Stimulated activated CD4-positive, alpha-beta T cell treated with anti-CD3 and anti-CD28 coated beads, Interleukin-12 subunit alpha, Interleukin-12 subunit beta, amount 100 ng/mL, for 24 hours (primary cell): ENCODE measurements around the gene NKG7.
A peak's percentile ranks its signal among the peaks of the same experiment; 100 is the strongest.

Experiments
- DNase-seq, 2 experiments: peaks; one replicate each; pipeline ENCODE4 v3.0.0-alpha.2; 2020; ENCODE audit warnings: low read depth in 2 of 2

Gene NKG7

DNA sequence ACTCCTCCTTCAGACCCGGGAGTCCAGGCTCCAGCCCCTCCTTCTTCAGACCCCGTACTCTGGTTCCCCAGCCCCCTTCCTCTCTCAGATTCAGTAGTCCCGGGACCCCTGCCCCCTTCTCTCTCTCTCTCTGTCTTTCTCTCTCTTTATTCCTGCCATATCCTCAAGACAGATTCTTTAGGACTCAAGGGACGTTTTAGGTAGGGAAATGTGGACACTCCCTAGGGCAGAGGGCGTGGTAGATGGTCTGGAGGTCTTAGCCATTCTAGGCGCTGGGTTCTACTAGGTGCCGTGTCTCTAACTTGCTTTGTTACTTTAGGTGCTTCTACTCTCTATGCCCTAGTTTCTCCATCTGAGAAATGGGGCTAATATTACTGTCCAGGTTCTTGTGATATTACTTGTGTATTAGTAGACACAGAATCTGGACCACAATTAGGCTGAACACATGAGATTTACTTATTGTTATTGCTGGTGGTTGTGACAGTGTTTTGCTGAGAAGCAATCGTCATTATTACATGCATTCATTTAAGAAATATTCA is 18.7 kb upstream of the NKG7 start:
- DNase-seq = no peak

DNA sequence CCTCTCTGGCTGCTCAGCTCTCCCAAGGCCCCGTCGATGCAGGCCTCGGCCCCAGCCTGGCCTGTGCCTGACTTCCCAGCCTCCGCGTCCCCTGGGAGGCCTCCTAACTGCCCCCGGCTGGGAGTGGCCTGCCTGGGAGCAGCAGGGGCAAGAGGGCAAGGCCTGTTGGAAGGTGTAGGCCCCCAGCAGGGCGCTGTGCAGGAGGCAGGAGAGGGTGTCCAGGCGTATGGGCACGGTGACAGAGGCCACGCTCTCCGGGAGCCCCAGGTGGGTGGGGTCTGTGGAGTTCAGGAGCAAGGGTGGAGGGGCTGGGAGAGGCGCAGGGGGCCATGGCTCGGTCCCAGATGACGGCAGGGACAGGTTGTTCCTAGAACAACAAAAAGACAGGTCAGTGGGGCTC is 16.7 kb upstream of the NKG7 start:
- no peak for DNase-seq

DNA sequence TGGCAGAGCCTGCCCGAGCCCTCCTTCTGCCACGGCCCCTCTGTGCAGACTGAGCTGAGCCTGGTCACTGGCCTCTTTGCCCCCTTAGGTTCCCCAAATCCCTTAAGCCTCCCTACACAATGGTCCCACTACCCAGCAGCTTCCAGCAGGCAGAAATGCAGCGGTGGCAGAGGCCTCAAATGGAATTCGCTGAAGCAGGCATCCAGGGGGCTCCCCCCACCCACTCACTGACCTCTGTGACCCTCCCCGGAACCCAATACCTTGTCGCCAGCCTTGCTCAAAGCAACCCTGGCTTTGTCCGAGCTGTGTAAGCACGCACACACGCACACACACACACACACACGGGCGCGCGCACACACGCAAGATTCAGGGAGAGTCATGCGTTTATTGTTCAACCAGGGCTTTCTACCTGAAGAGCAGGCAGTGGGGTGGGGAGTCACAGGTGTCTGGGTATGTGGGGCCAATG is 15.5 kb upstream of the NKG7 start, which contains the start of gene LIM2:
TSS of gene LIM2 (minus strand) at position 51 of the 466 bp plus-strand sequence. CDS start 531 bp downstream, outside the sequence.
- DNase-seq = no peak

DNA sequence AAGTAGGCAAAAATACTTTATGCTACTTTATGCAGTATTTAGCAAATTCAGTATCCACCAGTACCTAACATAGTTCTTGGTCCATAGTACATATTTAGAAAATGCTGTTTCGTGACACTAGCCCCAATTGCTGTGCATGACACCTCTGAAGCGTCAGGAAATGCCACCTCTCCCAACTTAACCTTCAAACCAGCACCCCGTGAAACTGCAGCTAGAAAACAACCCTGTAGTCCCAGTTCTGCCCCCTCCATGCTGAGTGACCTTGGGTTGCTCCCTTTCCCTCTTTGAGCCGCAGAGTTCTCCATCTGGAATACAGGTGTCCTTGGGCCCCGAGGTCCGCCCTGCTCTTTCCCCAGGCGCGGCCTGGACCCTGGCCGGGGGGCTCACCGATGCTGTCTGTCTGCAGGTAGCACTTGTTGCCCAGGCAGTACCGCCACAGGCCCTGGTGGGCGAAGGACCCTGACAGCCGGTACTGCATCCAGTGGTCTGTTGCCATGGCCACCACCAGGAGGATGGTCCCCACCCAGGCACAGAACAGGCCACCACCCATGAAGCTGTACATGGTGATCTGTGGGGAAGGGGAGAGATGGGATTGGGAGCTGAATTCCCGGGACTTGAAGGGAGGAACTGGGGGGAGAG is 14.5 kb upstream of the NKG7 start:
- DNase-seq = no peak

DNA sequence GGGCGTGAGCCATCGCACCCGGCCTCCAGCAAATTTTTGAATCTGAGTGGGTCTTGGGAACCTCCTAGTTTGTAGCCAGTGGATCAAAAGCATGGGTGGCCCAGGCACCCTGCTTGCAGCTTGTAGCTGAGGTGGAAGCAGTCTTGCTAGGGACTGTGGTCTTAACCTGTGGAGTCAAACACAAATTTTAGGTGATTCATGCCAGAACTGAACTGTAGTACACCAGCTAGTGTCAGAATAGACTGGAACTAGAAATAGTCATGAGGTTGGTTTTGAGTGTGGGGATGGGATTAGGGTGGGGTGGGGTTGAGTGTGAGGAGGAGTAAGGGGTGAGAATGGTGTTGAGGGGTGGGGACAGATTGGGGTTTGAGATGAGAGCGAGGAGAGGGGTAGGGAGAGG is 9.6 kb upstream of the NKG7 start:
- no peak for DNase-seq

DNA sequence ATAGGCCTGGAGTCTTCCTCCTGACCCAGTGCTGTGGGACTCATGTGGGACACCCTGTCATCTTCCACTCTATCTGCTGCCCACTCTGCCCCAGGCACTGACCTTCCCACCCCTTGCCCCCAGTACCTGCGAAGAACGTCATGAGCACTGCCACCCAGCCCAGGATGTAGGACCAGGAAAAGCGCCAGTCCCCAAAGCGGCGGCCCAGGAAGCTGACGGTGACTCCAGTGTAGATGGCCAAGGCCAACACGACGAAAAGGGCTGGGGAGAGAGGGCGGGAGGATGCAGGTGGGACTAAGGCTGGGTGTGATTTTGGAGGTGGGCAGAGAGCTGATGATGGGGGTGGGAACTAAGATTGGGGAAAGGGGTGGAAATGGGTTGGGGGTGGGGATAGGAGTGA is 7.9 kb upstream of the NKG7 start:
- DNase-seq = no peak

DNA sequence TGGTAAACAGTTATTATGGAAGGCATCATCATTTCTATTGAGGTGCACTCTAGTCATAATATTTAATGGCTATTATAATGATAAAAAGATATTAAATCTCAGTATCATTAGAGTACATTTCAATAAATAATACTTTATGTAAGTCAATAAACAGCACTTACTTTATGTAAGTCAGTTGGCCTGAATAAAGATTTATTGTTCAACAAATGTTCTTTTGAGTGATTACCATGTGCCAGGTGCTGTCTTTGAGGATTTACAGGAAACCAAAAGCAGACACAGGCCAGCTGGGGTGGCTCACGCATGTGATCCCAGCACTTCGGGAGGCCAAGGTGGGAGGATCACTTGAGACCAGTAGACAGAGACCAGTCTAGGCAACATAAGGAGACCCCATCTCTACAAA is 5.0 kb upstream of the NKG7 start:
- DNase-seq = no peak

DNA sequence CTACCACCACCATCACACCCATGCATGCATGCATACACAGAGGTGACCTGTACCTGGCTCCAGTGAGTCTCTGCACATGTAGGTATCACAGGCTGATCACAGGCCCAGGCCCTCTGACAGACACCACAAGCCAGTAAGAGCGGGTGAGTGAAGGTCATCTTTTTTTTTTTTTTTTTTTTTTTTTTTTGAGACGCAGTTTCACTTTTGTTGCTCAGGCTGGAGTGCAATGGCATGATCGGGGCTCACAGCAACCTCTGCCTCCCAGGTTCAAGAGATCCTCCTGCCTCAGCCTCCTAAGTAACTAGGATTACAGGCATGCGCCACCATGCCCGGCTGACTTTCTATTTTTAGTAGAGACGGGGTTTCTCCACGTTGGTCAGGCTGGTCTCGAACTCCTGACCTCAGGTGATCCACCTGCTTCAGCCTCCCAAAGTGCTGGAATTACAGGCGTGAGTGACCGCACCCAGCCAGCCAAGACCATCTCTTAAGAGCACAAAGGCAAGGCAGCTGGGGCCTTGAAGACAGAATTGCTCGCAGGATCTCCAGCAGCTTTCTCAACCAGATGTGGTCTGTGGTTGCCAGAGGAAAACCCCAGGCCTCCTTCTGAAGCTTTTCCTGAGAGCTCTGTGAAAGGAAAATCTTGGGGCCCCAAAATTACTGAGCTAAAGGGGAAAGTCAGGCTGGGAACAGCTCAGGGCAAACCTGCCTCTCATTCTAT is 3.2 kb upstream of the NKG7 start:
- peak in 1 of 2 experiments; percentile 60 for DNase-seq

DNA sequence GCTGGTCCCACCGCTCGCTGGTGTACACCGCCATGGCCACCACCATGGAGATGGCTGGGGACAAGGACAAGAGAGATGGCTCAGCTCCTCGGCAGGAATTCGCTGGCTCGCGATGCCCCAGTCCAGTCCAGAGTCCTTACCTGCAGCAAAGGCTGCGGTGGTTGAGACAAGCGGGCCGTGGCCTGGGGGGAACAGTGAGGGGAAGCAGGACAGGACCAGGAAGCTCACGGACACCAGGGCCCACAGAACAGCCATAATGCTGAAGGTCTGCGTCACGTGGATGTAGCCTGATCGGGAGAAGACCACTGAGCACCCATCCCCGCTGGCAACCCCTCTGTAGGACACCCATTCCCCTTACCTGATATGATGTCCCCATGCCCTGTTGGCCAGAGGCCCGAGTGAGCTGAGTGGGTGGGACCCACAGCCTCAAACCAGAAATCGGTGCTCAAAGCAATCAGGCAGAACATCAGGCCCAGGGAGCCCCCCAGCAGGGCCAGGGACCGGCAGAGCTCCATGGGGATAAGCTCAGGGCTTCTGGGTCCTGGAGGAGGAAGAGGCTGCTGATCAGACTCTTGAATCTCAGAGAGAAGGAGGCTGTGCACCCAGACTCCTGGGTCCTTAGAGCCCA is 319 bp downstream of the NKG7 start:
- no peak for DNase-seq

DNA sequence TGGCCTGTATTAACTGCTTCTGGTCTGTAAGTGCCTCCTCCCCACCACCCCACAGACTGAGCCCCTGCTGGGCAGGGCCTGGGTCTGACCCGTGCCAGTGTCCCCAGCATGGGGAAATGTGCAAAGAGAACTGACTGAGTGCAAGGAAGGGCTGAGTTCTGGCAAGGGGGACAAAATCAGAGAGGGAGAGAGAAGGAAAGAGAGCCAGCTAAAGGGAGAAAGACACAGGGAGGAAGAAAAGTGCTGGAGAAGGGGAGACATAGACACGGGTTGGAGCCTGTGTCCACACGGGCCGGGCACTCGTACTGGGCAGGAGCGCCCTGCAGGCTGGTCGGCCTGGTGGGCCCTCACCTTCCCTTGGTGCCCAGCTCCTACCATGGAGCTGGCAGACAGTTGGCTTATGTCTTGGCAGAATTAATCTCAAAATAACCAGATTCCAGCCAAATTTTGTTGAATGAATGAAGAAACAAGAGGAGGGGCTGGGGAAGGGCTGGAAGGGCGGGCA is 1.2 kb downstream of the NKG7 start:
- DNase-seq = no peak

DNA sequence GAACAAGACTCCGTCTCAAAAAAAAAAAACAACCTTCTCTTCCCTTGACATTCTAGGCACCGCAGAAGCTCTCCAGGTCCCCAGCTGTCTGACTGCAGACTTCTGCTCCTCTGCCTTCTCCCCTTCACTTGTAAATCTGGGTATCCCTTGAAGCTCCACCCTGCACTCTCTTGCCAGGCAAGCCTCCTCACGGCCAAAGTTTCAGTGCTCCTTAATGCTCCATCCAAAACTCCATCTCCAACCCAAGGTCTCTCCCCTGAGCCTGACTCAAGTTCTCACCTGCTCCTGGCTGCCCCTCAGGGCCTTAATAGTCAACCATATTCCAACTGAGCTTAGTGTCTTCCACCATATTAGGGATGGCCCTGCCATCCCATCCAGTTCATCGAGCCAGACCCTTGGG is 2.2 kb downstream of the NKG7 start:
- no peak for DNase-seq

DNA sequence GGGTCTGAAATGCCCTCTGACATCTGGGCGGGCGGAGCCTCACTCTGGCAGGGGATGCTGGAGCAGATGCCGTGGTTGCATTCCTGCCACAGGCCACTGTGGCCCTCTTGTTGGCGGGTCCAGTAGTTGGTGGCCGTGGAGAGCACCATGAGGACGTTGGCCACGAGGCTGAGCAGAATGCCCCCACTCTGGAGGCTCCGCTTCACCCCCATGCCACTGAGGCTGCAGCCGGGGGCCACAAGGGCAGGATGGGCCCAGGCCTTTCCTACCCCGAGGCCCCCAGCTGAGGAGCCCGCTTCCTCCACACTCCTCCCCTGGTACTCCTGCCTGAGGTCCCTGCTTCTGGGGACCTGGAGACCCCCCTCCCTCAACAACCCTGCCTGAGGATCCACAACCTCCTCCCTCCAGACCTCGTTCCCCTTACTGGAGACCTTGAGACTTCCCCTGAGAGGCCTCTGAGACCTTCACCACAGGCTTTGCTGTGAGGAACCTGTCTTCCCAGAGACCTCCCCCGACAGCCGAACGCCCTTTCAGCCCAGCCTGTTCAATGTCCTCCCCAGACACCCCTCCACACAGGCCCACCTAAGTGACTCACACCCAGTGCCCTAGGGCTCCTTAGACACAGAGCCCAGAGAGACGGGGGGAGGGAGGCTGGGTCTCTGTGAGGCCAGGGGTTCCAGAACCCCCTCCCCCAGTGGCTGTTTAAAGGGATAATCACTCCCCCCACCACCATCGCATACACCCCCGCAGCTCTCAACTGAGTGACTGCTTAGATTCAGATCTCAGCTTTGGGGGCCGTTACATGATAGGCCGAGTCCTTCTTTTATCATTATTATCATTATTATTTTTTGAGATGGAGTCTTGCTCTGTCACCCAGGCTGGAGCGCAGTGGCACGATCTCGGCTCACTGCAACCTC is 3.8 kb downstream of the NKG7 start, which contains the start of gene CLDND2:
TSS of gene CLDND2 (minus strand) at position 638 of the 917 bp plus-strand sequence. CDS start at position 212, 426 bp downstream.
- DNase-seq = no peak

DNA sequence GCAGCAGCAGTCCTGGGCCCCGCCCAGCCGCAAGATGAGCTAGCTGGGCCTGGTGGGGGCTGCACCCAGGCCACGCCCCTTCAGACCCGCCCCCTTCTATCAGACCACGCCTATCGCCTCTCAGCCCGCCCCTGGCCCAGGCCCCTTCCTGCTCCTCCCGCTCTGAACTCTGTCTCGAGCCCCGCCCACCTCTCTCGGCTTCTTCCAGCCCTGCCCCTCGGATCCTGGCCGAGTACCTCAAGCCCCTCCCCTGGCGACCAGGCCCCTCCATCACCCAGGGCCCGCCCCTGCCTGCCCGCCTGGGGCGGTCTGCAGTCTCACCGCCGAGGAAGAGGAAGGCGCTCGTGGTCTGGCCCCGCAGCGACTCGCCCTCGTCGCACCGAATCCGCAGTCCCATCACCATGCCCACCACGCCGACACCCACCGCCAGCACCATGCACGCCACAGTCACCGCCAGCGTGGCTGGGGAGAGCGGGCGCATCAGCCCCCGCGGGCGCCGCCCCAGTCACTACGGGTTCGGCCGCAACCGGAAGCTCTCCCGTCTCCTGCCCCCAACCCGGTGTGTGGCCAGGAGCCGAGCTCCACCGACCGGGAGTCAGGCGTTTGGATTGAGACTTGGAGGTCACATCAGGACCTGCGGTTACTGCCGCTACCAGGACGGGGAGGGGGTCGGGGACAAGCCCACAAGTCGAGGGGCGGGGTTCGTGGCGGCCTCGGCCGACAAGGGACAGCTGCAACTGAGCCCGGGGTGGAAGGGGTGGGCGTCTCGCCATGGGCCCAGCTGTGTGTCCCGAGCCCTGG is 4.7 kb downstream of the NKG7 start:
- peak; percentile 97 to 99 for DNase-seq

DNA sequence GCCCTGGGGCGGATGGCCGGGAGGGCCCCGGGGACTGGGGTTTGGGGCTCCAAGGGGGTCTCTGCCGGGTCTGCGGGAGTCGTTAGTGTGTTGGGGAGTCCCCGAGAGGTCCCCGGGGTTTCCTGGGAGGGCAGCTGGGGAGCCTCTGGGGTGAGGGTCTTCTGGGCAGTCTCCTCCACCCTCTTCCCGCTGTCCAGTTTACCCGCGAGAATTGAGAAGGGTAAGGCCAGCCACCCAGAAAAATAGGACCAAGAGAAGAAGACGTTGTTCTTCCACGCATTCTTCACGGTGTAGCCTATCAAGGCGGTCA is 5.2 kb downstream of the NKG7 start:
- DNase-seq = no peak

DNA sequence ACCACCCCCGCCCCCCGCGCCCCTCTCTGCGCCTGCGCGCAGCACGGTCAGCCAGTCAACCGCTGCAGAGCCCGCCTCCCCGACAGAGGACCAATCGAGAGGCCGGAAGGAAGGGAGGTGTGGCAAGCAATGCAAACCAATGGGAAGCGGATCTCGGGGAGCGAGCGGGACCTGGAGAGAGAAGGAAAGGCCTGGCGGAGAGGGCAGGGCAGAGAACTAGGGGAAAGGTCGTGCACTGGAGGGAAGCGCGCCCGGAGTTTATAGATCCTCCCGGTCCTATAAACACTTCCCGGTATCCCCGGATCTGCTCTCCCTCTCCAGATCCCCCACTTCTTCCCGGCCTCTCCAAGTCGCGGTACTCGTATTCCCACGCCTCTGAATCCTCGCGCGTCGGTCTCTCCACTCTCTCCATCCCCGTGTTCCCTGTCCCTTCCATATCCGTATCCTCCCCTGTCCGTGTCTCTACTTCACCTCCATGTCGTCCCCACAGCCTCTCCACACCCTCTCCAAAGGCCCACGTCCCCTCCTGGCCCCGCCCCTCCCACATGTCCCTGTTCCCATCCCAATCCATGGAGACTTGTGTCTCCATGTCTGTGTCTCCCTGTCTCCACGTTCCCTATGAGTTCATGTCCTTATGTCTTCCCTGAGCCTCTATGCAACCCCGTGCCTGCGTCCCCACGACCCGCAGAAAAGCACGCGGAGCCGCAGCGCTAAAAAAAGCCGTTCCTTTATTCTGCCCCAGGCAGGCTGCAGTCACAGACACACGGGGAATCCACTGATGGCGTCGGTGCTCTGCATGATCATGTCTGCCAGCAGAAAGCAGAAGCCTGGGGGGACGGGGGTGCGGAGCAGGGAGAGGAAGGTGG is 5.8 kb downstream of the NKG7 start:
- peak; percentile 90 to 96 for DNase-seq

DNA sequence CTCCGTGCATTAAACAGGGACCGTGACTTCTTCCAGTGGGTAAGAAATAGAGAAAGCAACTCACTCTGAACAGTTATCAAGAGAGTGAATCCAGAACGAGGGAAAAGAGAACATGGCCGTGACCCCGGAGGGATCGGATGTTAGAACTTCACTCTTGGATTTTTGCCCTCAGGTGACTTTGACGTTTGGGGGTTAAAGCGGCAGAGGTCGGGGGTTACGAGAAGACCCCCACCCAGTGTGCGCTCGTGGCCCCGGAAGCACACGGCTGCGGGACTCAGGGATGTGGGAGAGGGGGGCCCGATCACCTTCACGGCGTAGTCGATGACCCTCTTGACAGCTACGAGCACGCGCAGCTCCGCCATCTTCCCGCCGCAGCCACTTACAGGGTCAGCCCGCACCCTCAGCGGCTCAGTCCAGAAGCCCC is 6.5 kb downstream of the NKG7 start, which contains the start of gene ETFB:
TSS of gene ETFB (minus strand) at position 424 of the 424 bp plus-strand sequence. CDS start at position 362, 62 bp downstream.
- DNase-seq = no peak

DNA sequence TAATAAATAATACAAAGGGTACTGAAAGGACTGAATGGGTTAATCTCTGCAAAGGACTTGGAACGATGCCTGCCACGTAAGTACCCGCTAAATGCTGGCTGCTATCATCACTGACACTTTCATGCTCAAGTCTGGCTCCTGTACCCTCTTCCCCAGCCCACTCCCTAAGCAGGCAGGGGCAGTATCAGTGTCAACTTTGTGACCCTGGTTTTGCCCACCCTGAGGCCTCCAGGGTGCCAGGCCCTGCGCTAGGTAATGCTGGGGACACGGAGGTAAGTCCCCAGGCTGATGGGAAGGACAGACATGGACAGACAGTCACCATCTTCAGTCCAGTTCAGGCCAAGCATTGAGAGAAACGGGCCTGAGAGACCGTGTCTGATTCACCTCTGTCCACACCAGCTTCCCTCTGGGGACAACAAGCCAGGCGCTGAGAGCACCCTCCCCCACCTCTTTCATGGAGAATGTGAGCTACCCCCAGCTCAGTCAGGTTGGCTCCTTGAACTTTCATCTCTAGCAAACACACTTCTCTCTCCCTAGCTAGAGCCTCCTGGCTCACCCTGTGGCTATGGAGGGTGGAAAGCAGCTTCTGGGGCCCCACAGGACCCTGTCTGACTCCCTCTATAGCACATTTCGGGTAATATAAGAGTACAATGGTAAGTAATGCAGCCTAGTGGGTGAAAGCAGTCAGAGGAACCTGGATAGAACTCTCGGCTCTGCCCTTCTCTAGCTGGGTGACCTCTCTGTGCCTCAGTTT is 7.1 kb downstream of the NKG7 start:
- DNase-seq = no peak

DNA sequence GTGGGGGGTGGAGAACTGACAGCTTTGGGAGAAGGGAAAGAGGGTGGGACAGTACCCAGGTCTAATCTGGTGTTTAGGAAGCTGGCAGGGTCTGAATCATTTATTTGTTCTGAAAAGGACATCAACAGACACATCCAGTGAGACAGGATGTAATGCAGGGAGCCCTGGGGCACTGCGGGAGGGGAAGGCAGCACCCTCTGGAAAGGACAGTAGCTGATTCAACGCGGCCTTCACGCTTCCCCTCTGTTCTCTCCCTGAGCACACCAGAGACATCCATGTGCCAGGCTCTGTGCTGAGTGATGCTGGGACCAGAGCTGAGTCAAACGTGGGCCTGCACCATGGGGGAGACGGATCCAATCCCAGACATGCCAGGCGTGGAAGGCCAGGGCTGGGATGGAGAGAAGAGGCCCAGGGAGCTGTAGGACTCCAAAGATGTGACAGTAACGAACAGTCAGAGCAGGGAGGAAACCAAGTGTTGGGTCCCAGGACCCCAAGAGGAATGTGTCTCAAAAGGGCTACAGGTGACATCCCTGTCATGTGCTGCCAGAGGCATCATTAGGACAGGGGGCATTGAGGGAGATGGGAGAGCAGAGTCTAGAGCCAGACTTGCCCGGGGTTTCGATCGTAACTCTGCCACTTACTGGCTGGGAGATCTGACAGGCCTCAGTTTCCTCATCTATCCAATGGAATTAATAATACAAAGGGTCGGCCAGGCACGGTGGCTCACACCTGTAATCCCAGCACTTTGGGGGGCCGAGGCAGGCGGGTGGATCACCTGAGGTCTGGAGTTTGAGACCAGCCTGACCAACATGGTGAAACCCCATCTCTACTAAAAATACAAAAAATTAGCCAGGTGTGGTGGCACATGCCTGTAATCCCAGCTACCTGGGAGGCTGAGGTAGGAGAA is 8.0 kb downstream of the NKG7 start:
- DNase-seq = no peak
